ENCODE results near the gene UBR3. TPM values are rescaled to one million over a fixed set of nuclear protein-coding genes. Genes with fewer than 3 reads are reported as not detected.
A peak's percentile ranks its signal among the peaks of the same experiment; 100 is the strongest.
"Not testable (repeated sequence)": the region's sequence is repeated elsewhere in the genome, so short reads cannot be mapped to it uniquely, and the experiment has no call there.

UBR3 gene
- polyA plus RNA-seq, 3 donors, result 32.4 to 43.6 (median 40.4) TPM

DNA sequence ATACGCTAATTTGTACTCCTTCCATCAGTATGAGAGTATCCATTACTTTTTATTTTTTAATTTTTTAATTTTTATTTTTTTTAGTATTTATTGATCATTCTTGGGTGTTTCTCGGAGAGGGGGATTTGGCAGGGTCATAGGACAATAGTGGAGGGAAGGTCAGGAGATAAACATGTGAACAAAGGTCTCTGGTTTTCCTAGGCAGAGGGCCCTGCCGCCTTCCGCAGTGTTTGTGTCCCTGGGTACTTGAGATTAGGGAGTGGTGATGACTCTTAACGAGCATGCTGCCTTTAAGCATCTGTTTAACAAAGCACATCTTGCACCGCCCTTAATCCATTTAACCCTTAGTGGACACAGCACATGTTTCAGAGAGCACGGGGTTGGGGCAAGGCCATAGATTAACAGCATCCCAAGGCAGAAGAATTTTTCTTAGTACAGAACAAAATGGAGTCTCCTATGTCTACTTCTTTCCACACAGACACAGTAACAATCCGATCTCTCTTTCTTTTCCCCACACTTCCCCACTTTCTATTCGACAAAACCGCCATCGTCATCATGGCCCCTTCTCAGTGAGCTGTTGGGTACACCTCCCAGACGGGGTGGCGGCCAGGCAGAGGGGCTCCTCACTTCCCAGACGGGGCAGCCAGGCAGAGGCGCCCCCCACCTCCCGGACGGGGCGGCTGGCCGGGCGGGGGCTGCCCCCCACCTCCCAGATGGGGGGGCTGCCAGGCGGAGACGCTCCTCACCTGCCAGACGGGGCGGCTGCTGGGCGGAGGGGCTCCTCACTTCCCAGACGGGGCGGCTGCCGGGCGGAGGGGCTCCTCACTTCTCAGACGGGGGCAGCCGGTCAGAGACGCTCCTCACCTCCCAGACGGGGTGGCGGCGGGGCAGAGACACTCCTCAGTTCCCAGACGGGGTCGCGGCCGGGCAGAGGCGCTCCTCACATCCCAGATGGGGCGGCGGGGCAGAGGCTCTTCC lies 28.3 kb downstream of the UBR3 start:
- not testable (repeated sequence) for DNase-seq (ENCODE audit: extremely low read depth in 1 of 11, low read depth in 9 of 11, low spot score in 4 of 11)

DNA sequence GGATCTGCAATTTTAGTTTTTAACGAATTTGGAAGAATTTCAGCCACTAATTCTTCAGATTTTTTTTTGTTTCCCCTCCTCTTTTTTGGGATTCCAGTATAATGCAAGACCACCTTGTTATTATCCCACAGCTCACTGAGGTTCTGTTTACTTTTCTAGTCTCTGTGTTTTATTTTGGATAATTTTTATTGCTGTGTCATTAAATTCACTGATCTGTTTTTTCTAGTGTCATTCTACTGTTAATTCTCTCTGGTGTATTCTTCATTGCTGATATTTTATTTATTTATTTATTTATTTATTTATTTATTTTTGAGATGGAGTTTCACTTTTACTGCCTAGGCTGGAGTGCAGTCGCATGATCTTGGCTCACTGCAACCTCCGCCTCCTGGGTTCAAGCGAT lies 32.2 kb downstream of the UBR3 start:
- DNase-seq (ENCODE audit: extremely low read depth in 1 of 11, low read depth in 9 of 11, low spot score in 4 of 11), result no peak

DNA sequence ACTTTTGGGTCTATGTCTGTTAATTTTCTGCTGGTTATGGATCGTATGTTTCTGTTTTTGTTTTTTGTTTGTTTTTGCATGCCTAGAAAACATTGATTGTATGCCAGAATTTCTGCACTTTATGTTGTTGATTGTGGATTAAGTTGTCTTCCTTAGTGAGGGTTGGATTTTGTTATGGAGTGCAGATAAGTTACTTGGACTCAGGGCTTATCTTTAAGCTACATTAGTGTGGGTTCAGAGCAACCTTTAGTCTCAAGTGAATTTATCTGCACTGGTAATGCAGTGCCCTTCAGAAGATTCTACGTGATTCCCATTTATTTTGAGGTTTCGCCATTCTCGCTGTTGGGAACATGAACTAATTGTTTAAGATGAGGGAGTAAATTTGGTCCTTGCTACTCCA lies 32.9 kb downstream of the UBR3 start:
- no peak for DNase-seq (ENCODE audit: extremely low read depth in 1 of 11, low read depth in 9 of 11, low spot score in 4 of 11)

DNA sequence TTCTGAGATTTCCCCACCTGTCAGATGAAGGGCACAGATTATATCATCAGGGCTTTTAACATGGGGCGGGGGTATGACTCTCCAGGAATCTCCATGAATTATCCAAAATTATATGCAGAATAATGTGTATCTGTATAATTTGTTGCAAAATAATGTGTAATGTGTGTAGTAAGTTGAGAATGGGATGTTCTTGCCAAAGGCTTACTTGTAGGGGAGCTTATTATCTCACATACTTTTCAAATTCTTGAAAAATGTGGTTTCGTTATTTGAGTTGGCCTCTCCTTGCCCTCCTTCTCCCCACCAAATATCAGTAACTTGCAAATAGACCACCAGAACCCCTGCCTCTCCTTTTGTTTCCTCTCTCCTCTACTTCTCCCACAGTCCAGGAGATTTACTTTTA lies 35.6 kb downstream of the UBR3 start:
- DNase-seq (ENCODE audit: extremely low read depth in 1 of 11, low read depth in 9 of 11, low spot score in 4 of 11), result no peak

DNA sequence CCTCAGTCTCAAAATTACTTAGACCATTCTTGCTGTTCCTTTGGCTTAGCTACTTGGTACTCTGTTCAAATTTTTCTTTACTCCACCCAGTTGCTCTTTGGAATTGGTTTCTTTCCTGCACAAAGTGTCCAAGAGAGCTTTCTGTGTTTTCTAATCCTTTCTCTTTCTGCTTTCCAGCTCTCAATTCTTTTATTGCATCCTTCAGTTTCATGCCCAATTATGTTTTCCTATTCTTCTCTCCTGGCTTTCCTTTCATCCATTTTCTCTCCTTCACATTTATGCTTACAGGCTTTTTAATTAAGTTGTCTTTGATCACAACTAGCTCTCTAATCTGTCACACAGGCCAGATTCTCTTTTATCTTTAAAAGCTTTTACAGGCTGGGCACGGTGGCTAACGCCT lies 38.2 kb downstream of the UBR3 start:
- DNase-seq (ENCODE audit: extremely low read depth in 1 of 11, low read depth in 9 of 11, low spot score in 4 of 11), result no peak

DNA sequence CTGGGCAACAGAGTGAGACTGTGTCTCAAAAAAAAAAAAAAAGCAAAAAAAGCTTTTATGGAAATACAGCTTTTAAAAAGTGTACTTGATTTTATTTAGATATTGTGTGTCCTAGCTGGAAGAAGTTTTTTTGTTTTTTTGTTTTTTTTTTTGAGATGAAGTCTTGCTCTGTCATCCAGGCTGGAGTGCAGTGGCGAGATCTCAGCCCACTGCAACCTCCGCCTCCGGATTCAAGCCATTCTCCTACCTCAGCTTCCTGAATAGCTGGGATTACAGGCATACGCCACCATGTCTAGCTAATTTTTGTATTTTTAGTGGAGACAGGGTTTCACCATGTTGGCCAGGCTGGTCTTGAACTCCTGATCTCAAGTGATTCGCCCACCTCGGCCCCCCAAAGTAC lies 39.0 kb downstream of the UBR3 start:
- DNase-seq (ENCODE audit: extremely low read depth in 1 of 11, low read depth in 9 of 11, low spot score in 4 of 11), result not testable (repeated sequence)

DNA sequence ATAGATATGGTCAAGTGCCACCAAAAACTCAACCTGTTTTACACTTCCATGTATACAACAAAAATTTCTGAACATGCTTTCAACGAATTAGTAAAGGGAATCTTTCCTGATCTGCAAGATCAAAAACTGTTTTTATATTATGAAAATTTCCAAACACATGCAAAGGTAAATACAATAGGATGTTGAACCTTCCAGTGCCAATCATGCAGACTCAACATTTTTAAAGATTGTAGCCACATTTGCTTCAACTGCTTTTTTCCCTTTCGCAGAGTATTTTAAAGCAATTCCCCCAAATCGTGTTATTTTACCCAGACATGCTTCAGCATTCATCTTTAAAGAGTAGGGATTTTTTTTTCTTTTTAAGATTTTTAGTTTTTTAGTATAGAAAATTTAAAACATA lies 40.3 kb downstream of the UBR3 start:
- no peak for DNase-seq (ENCODE audit: extremely low read depth in 1 of 11, low read depth in 9 of 11, low spot score in 4 of 11)

DNA sequence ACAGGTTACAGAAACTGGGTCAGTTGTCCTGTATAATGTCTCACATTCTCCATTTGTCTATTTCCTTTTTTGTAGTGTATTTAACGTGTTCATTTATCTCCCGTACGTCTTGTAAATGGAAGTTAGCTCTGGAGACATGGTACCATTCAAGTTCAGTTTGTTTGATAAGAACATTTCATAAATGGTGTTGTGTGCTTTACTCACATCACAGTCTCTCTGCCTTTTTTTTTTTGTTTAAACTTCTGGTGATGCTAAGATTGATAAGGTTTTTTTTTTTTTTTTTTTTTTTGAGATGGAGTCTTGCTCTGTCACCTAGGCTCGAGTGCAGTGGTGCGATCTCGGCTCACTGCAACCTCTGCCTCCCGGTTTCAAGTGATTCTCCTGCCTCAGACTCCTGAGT lies 41.7 kb downstream of the UBR3 start:
- no peak for DNase-seq (ENCODE audit: extremely low read depth in 1 of 11, low read depth in 9 of 11, low spot score in 4 of 11)

DNA sequence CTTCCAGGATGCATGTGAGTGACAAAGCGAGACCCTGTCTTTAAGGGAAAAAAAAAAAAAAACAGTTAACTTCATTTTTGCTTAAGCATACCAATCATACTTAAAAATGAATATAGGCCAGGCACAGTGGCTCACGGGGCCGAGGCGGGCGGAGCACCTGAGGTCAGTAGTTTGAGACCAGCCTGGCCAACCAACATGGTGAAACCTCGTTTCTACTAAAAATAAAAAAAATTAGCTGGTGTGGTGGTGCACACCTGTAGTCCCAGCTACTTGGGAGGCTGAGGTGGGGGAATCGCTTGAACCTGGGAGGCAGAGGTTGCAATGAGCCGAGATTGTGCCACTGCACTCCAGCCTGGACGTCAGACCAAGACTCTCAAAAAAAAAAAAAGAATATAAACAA lies 44.1 kb downstream of the UBR3 start:
- DNase-seq (ENCODE audit: extremely low read depth in 1 of 11, low read depth in 9 of 11, low spot score in 4 of 11), result not testable (repeated sequence)

DNA sequence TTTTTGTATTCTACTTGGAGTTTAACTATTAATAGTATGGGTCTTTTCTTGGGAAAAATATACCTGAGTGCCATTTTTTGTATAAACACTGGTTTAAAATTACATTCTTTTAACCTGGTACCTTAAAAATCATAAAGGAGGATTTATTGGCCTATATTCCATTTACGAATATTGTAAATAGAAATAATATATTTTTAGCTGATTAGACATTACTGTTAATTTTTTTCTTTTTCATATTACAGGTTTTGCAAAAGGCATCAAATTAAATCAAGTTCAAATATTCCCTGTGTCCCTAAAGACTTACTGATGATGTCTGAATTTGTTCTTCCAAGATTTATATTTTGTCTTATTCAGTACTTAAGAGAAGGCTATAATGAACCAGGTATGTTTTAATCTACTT lies 44.7 kb downstream of the UBR3 start:
- DNase-seq (ENCODE audit: extremely low read depth in 1 of 11, low read depth in 9 of 11, low spot score in 4 of 11), result no peak

DNA sequence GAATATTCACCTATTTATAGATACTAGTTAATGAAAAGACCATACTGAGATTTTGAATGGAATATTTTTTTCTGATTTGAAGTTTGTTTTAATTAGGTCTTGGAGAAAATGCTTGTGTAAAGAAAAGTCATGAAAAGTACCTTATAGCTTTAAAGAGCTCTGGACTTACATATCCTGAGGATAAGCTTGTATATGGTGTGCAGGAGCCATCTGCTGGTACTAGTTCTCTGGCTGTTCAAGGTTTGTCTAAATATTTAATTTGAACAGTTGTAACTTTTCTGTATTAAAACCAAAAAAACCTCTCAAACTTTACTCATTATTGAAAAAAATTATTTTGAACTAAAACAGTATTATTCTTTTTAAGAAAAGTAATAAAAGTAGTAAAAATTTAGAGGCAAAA lies 50.1 kb downstream of the UBR3 start:
- DNase-seq (ENCODE audit: extremely low read depth in 1 of 11, low read depth in 9 of 11, low spot score in 4 of 11), result peak in 2 of 11 donors; percentile 9 to 10

DNA sequence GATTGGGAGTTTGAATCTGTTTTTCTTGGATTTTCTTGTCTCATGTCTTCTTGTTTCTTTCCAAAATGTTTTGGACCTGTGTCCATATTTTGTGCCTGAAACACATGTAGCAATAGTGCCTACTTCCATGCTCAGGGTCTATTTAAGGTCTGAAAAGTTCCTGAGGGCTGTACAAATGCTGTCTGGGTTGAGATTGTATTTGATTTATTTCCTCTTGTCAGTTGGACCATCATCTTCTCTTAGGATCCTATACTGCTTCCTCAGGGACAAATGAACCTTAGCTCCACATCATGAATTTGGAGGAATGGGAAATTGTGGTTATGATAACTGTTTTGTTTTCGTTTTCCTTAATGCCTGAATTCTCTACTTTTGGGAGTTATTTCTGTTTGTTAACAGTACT lies 59.9 kb downstream of the UBR3 start:
- no peak for DNase-seq (ENCODE audit: extremely low read depth in 1 of 11, low read depth in 9 of 11, low spot score in 4 of 11)

DNA sequence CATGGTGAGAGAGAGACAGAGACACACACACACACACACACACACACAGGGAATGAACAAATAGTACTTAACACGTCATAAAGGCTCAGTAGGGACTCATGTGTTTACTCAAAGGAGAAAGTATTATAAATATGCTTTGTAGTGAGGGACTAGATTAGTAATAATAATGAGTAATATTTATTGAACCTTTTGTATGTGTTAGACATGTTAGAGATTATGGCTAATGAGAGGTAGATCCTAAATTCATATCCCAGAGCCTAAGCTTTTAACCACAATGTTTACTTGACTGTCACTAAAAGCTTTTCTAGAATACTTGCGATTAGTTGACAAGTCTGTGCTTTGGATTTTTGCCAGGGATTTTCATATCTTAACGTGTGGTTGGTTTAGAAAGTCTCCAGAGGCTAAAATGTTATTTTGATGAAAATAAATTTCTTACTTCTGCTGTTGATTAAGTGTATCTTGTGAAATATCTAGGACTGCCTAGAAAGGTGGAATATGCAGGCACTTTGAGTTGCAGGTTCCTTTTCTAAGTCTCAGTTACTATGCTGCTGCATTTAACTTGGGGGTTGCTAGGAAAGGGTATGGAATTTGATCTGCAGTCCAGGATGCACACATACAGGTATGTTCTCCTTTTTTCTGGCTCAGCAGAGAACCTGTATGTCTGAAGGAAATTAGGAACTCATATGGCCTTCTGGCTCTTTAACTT lies 64.5 kb downstream of the UBR3 start:
- DNase-seq (ENCODE audit: extremely low read depth in 1 of 11, low read depth in 9 of 11, low spot score in 4 of 11), result no peak

DNA sequence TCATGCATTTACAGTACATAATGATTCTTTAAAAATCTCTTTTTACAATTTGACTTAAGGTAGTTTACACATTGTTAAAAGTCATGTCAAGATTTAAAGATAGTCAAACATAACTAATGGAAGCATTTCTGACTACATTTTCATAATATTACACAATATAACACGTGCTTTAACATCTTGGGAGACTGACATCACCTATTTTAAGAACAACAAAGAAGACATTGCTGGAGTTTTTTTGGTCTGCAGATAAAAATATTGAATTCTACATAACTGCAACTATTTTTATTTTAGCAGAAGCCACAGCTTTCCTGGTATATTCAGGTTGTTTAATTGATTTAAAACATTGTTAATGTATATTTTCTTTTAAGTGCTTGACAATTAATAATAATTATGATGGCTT lies 65.7 kb downstream of the UBR3 start:
- no peak for DNase-seq (ENCODE audit: extremely low read depth in 1 of 11, low read depth in 9 of 11, low spot score in 4 of 11)

DNA sequence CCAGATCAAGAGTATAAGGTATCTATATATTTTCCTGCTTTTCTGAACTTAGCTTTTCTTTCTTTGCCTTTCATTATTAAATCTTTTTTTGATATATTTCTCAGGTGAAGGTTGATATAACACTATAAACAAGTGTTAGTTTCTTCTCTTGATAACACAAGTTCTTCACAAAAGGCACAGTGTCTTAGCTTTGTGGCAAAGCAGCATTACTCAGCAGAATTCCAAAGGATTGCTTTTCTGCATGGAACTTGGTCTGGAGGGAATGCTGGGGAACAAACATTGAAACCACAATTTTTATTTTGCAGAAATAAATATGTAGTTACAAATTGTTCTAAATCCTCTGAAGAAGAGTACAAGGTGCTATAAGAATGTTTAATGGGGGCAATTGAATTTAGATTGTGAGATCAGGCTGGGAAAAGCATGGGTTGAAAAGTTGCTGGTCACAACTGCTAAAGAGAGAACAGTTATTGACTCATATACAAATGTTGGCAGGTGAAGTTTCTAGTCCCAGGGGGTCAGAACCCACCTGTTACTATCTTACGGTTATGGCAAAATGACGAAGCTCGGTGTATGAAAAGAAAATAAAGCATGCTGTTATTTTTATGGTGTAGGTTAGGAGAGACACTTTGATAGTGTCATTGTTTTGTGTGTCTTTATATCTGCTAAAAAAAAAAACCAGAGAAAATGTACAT lies 68.2 kb downstream of the UBR3 start:
- no peak for DNase-seq (ENCODE audit: extremely low read depth in 1 of 11, low read depth in 9 of 11, low spot score in 4 of 11)

DNA sequence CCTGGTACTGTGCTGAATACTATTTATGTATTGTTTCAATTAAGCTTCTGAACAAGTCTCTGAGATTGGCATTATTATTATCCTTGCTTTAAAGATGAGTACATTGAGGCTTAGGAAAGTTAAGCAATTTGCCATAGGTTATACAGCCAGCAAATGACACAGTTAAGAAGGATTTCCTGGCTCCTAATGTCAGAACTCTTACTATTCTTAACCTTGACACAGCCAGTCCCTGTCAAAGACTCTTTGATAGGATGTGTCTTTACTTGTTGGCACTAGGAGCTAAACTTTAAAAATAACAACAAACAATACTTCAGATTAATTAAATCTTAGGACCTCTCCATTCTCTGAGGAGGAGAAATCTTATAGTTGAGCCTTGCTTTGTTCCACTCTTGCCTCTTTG lies 70.6 kb downstream of the UBR3 start:
- no peak for DNase-seq (ENCODE audit: extremely low read depth in 1 of 11, low read depth in 9 of 11, low spot score in 4 of 11)

DNA sequence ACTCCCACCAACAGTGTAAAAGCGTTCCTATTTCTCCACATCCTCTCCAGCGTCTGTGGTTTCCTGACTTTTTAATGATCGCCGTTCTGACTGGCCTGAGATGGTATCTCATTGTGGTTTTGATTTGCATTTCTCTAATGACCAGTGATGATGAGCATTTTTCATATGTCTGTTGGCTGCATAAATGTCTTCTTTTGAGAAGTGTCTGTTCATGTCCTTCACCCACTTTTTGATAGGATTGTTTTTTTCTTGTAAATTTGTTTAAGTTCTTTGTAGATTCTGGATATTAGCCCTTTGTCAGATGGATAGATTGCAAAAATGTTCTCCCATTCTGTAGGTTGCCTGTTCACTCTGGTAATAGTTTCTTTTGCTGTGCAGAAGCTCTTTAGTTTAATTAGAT lies 72.8 kb downstream of the UBR3 start:
- not testable (repeated sequence) for DNase-seq (ENCODE audit: extremely low read depth in 1 of 11, low read depth in 9 of 11, low spot score in 4 of 11)

DNA sequence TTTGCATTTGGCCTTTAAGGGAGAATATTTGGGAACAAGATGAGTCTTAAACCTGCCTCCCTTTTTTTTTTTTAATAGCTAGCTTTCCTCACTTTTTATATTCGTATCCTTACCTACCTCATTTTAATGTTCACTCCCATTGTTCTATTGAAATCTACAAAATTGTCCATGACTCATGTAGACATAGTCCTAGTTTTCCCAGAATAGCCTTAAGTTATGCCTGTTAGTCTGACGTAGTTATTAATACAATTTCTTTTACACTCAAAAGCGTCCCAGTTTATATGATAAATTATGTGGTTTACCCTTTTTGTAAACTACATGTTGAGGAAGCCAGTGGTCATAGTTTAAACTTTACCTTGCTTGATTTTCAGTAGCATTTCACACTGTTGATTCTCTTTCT lies 73.4 kb downstream of the UBR3 start:
- no peak for DNase-seq (ENCODE audit: extremely low read depth in 1 of 11, low read depth in 9 of 11, low spot score in 4 of 11)

DNA sequence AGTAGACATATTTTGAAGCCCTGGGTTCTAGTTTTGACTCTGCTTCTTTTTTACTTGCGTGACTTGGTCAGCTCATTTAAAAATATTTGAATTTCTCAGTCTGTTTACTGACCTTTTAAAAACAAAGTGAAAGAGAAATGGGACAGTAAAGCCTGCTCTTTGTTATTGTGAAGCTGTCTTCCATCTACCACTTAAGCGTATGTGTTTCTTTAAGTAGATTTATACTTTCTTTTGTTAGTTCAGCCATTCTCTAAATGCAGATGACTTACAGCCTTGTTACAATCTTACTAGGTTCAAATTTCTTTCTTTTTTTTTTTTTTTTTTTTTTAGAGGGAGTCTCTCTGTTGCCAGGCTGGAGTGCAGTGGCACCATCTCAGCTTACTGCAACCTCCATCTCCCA lies 79.5 kb downstream of the UBR3 start:
- no peak for DNase-seq (ENCODE audit: extremely low read depth in 1 of 11, low read depth in 9 of 11, low spot score in 4 of 11)

DNA sequence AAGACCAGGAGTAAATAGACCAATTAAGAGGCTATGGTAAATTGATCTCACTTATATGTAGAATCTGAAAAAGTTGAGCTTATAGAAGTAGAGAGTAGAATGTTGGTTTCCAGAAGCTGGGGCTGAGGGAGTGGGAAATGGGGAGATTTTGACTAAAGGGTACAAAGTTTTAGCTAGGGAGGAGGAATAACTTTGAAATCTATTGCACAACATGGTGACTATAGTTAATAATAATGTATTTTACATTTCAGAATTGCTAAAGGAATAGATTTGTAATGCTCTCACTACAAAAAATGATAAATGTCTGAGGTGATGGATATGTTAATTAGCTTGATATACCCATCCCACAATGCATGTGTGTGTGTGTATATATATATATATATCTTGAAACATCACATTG lies 82.1 kb downstream of the UBR3 start:
- no peak for DNase-seq (ENCODE audit: extremely low read depth in 1 of 11, low read depth in 9 of 11, low spot score in 4 of 11)

Data from renal cortex interstitium (tissue), 11 donors.